HepG2 (cell line): ENCODE measurements around the gene TCF23. TPM values are rescaled to one million over a fixed set of nuclear protein-coding genes. Genes with fewer than 3 reads are reported as not detected.

ENCODE experiments used
- HNRNPK ChIP-seq: fragments of 200-400 bp; formaldehyde crosslinking; IDR thresholded peaks from 2 replicates; pipeline ENCODE4 v1.6.1; 2018; ENCODE audit warnings: low read length, low read depth, moderate library complexity, mild to moderate bottlenecking; ENCODE audit not compliant: poor library complexity, severe bottlenecking
- MIER2 ChIP-seq: IDR thresholded peaks from 2 replicates; pipeline ENCODE4 v1.6.1; 2016; ENCODE audit warnings: missing biosample characterization, missing genetic modification reagents
- RBM22 ChIP-seq: fragments of 200-400 bp; formaldehyde crosslinking; optimal IDR thresholded peaks from 2 replicates; pipeline ENCODE3; 2017; ENCODE audit warnings: mild to moderate bottlenecking, low read length, moderate library complexity
- RERE ChIP-seq: IDR thresholded peaks from 2 replicates; pipeline ENCODE4 v1.6.1; 2016; ENCODE audit warnings: low read depth, missing genetic modification reagents, missing compliant biosample characterization
- SP1 ChIP-seq, 2 experiments: fragments of 450-650 bp in 1 of 2; sonication (generic) in 1 of 2; formaldehyde crosslinking in 1 of 2; IDR thresholded peaks; 2 replicates each; pipeline versions ENCODE4 v1.4.0 to v1.6.1; 2016 to 2020; ENCODE audit warnings: missing genetic modification reagents in 1 of 2
- SRF ChIP-seq: IDR thresholded peaks from 2 replicates; pipeline ENCODE4 v1.6.1; 2011; ENCODE audit warnings: mild to moderate bottlenecking, low read depth, low read length, moderate library complexity
- ZNF138 ChIP-seq: sonication (generic); formaldehyde crosslinking; IDR thresholded peaks from 2 replicates; pipeline ENCODE4 v1.5.0; 2020; ENCODE audit warnings: mild to moderate bottlenecking, low read depth, missing genetic modification reagents
- ZNF18 ChIP-seq: sonication (generic); formaldehyde crosslinking; IDR thresholded peaks from 2 replicates; pipeline ENCODE4 v1.8.0; 2022; ENCODE audit warnings: mild to moderate bottlenecking, missing genetic modification reagents; ENCODE audit not compliant: insufficient replicate concordance
- ZNF414 ChIP-seq: sonication (generic); formaldehyde crosslinking; IDR thresholded peaks from 2 replicates; pipeline ENCODE4 v1.5.0; 2020; ENCODE audit warnings: missing genetic modification reagents
- ZNF557 ChIP-seq: sonication (generic); formaldehyde crosslinking; IDR thresholded peaks from 2 replicates; pipeline ENCODE4 v1.4.0; 2020; ENCODE audit warnings: missing genetic modification reagents
- ZNF570 ChIP-seq: sonication (generic); formaldehyde crosslinking; IDR thresholded peaks from 2 replicates; pipeline ENCODE4 v1.4.0; 2020; ENCODE audit warnings: mild to moderate bottlenecking, missing genetic modification reagents, borderline replicate concordance
- ZNF746 ChIP-seq: sonication (generic); formaldehyde crosslinking; IDR thresholded peaks from 2 replicates; pipeline ENCODE4 v1.8.0; 2022; ENCODE audit warnings: mild to moderate bottlenecking, missing genetic modification reagents
- polyA plus RNA-seq, 8 experiments: library from polyadenylated mRNA; depleted of rRNA in 3 of 8; stranded (reverse) in 7 of 8; unstranded in 1 of 8; fragments of >200 nt; fragmentation: Illumina TruSeq in 4 of 8; extraction: Trizol in 4 of 8; gene quantifications; 2 replicates each; pipeline versions ENCODE4 v1.2.1 to v1.2.3, GENCODE V29; 2011 to 2016; ENCODE audit warnings: low read depth in 4 of 8, missing spikeins in 1 of 8, mixed read lengths in 1 of 8; ENCODE audit not compliant: insufficient read depth in 1 of 8
- total RNA-seq, 5 experiments: library from RNA; depleted of rRNA; stranded (reverse); fragments of >200 nt; fragmentation: Illumina TruSeq; extraction: Trizol; gene quantifications; 2 replicates each; pipeline ENCODE4 v1.2.3, GENCODE V29; 2016; ENCODE audit warnings: low read depth in 1 of 5
- TF ChIP-seq, protein P1 (sequence below): sonication (generic); formaldehyde crosslinking; IDR thresholded peaks from 2 replicates; pipeline ENCODE4 v1.4.0; 2020; ENCODE audit warnings: missing genetic modification reagents

The TCF23 gene
- total and polyA plus RNA-seq, 2 of the 13 experiments (the other 11 are each of a cell fraction or from before 2014, with no cell fraction given), result 0.02 to 1.4 TPM

DNA sequence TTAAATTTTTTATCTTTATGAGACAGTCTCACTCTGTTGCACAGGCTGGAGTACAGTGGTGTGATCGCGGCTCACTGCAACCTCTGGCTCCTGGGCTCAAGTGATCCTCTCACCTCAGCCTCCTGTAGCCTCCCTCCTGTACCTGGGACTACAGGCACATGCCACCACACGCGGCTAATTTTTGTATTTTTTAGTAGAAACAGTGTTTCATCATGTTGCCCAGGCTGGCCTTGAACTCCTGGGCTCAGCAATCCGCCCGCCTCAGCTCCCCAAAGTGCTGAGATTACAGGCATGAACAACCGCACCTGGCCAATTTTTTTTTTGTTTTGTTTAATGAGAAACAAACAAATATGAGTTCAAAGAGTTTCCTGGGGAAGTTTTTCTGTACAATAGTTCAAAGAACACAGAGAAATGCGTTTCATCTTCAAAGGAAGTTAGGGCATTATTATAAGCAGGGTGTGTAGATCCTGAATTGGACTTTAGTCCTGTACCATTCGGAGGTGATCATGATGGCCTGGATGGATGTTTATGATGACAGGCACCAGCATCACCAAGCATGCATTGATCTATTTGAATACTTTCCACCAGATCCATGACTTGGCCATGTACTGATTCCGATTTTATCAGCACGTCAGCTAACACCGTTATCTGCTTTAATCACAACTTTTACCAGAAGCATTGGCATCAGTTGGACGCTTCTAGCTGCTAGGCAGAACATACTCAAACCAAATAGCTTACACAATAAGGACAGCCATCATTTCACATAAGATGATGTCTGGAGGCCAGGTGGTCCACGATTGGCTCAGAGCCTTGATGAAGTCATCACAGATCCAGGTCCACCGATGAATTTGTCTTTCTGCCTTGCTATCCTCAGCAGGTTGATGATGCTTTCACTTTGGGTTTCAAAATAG, 28.9 kb downstream of the TCF23 start (continued):
- peak; percentile 94 for TF ChIP-seq ZNF18 (CRISPR knock-in tag)
- no peak for TF ChIP-seq HNRNPK
- peak; percentile 68; the same call in 1 of the 2 replicates for TF ChIP-seq ZNF138 (CRISPR knock-in tag)
- no peak for TF ChIP-seq RBM22
- no peak for TF ChIP-seq ZNF557 (CRISPR knock-in tag)
- TF ChIP-seq ZNF414 (CRISPR knock-in tag), result no peak
- TF ChIP-seq MIER2 (CRISPR knock-in tag), result no peak
- peak; percentile 81 for TF ChIP-seq ZNF746 (CRISPR knock-in tag)
- TF ChIP-seq RERE, result peak; percentile 78
- TF ChIP-seq SP1 (IDR thresholded peaks at IDR 0.05), result no peak
- no peak; the same call in 1 of the 2 replicates for TF ChIP-seq SP1 (CRISPR knock-in tag; IDR thresholded peaks at IDR 0.05)
- no peak for TF ChIP-seq ZNF570 (CRISPR knock-in tag)
- TF ChIP-seq, protein P1, sequence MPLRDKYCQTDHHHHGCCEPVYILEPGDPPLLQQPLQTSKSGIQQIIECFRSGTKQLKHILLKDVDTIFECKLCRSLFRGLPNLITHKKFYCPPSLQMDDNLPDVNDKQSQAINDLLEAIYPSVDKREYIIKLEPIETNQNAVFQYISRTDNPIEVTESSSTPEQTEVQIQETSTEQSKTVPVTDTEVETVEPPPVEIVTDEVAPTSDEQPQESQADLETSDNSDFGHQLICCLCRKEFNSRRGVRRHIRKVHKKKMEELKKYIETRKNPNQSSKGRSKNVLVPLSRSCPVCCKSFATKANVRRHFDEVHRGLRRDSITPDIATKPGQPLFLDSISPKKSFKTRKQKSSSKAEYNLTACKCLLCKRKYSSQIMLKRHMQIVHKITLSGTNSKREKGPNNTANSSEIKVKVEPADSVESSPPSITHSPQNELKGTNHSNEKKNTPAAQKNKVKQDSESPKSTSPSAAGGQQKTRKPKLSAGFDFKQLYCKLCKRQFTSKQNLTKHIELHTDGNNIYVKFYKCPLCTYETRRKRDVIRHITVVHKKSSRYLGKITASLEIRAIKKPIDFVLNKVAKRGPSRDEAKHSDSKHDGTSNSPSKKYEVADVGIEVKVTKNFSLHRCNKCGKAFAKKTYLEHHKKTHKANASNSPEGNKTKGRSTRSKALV (CRISPR knock-in tag), result no peak
- no peak for TF ChIP-seq SRF
